AG09319 (cell line): ENCODE measurements around the gene HYCC1.
"Not testable (repeated sequence)": the region's sequence is repeated elsewhere in the genome, so short reads cannot be mapped to it uniquely, and the experiment has no call there.

Experiments
- DNase-seq: peaks from one replicate; pipeline ENCODE4 v3.0.0-alpha.2; 2010; ENCODE audit warnings: low read depth; ENCODE audit errors: extremely low read depth
- CTCF ChIP-seq: IDR thresholded peaks from 2 replicates; pipeline ENCODE4 v1.5.1; 2011; ENCODE audit warnings: low read depth, mild to moderate bottlenecking, inconsistent platforms, low read length, moderate library complexity

HYCC1 gene

GRCh38 chr7:22979861-22980260 lies 34.1 kb downstream of the HYCC1 start:
- TF ChIP-seq CTCF, result no peak
- DNase-seq, result no peak

GRCh38 chr7:22979251-22979650 lies 34.7 kb downstream of the HYCC1 start:
- no peak for TF ChIP-seq CTCF
- DNase-seq, result no peak

GRCh38 chr7:22974636-22975035 lies 39.3 kb downstream of the HYCC1 start:
- DNase-seq, result not testable (repeated sequence)

DNA sequence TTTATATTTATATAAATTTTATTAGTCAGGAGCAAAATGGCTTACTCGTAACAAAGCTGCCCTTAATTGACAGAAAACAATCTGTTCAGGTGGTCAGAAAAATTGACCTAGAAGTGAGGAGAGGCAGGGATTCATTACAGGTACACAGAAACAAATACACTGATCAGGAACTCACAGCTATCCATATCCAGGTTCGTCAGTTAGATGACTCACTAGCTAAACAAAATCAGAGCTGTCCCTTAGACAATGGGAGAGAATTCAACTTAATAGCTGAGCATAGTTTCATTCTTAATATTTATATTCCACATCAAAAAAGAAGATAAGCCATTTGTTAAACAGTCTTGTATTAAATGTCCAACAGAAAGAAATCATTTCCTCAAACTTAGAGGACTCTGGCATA lies 41.7 kb downstream of the HYCC1 start:
- no peak for TF ChIP-seq CTCF
- DNase-seq, result no peak

DNA sequence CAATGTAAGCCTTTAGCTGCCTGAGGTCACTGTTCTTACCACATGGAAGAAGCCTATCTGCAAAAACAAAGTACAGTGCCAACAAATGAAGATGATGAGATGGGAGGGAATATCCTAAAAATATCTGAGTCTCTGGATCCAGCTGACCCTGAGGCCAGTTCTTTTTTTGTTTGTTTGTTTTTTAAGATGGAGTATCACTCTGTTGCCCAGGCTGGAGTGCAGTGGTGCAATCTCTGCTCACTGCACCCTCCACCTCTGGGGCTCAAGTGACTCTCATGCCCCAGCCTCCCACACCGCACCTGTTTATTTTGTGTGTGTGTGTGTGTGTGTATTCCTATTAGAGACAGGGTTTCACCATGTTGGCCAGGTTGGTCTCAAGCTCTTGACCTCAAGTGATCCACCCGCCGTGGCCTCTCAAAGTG lies 44.9 kb downstream of the HYCC1 start:
- TF ChIP-seq CTCF, result no peak
- no peak for DNase-seq
